SKM-1 treated with dmso at 0.1 percent for 144 hours (cell line): Measurements from ENCODE around the gene CDHR3.

Experiments
- DNase-seq: peaks from one replicate; lab custom pipeline; 2025; ENCODE audit not compliant: unreplicated experiment; lab: John Stamatoyannopoulos, UW

Gene CDHR3

DNA sequence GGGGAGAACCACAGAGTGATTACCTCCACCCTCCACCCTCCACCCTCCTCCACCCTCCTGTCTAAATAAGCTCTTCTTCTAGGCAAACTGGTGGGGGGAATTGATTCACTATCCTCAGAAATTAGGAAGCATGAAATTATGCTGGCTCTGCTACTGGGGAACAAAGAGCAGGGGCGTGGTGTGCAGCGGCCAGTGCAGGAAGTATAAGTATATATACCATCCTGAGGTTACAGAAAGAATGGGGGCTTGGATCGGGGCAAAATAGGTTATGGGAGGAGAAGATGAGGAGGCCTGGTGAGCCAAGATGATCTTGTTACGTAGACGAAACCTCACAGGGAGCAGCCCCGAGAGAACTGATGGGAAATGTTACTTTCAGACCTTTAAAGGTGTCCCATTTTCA lies 100.0 kb downstream of the CDHR3 start:
- no peak for DNase-seq

DNA sequence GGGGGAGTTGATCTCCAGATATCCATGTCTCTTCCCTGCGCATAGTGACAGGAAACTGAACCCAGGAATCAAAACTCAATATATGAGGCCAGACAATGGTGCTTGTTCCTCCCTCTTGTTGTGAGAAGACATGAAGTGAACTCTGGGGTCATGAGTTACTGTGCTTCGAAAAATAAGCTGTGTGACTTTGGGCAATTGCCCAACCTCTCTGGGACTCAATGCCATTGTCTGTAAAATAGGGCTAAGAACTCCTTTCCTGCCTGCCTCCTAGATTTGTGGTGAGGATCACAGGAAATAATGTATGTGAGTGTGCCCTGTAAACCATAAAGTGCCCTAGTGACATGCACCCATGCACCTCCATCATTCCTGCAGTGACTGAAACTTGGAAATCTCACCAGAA lies 100.6 kb downstream of the CDHR3 start:
- DNase-seq, result no peak

DNA sequence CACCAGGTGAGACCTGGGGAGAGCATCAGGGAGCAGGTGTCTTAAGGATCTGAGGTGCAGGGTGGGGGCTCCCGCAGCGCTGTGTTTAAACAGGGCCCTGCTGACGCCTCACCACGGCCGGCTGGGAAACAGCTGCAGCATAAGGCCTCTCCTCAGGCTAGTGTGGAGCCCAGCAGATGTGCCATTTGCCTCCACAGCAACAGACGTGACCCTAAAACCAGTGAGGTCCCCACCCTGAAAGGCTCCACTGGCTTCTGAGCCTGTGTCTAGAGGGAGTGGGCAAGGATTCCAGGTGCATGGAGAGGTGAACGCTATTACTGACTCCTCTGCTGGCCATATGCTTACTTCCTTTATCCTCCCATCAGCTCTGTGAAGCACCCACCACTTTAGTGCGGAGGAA lies 101.3 kb downstream of the CDHR3 start:
- no peak for DNase-seq

DNA sequence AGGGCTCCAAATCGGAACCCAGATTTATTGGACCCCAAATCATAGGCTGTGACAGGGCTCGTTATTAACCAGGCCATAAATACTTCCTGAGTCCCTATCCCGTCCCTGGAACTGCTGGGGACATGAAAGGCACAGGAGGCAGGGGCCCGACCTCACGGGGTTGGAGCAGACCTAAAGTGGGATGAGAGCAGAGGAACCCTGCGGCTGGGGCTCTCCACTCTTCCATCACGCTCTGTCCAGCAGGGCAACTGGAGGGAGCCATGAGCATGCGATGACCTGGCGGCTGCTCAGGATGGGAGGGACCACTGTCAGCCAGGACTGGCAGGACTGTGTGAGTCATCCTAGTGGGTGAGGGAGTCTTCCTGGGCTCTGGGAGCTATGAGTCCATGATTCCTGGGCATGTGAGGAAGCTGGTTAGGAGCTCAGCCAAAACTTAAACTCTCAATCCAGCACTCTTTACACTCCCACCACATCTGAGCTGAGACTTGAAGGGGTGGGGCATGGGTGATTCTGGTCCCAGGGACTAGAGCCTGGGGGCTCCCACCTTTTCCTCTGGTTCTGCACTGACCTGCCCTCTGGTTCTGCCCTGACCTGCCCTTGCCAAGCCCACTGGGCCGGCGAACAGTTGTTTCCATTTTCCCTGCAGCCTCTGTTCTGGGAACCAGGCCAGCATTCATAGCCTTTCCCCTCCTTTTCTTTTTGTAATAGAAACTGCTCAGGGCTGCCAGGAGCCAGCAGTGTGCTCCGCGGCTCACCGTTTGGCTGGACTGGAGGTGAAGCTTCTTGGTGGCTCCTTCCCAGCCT lies 101.9 kb downstream of the CDHR3 start:
- DNase-seq, result no peak

DNA sequence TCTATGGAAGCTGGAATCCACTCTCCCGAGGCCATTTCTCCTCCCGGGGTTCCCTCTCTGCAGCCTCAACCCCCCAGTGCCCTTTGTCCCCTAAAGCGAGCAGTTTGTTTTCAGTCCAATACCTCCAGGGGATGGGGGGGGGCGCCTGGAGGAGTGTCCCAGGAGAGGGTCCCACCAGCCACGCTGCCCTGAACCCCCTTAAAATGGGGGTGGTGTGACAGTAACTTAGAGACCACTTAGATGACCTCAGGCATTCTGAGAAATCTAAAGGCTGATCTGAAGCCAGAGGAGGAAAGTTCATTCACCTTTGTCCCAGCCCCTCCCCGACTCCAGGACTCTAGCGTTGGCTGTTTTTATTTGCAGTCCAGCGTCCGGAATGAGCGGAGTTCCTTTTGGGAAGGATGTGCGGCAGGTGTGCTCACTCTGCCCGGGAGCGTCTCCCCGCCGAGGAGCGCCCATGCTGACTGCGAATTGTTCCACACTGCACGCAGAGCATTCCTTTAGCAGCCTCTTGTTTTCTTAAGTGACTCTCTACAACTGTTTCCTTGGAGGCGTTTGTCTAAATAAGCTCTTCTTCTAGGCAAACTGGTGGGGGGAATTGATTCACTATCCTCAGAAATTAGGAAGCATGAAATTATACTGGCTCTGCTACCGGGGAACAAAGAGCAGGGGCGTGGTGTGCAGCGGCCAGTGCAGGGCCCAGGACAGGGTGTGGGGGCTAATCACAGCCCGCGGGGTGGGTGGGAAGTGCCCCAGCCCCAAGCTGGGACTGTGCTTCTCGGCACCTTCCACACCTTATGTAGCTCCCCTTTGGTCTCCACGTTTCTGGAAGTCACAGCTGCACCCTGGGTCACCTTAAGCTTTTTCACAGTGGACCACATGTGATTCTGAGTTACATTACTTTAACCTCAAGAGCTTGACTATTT lies 102.8 kb downstream of the CDHR3 start:
- no peak for DNase-seq

DNA sequence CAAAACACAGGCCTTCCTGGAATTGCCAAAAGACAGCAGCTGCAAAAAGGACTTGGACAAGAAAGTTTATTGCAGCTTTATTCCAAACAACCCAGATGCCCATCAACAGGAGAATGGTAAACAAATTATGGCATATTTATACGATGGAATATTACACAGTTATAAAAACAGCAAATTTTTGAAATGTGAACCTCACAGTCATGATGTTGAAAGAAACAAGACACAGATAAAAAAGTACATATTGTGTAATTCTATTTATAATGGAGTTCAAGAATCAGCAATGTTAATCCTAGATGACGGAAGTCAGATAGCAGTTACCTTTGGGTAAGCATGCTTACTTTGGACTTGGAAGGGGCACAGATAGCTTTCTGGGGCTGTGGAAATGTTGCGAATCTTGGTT lies 104.6 kb downstream of the CDHR3 start:
- no peak for DNase-seq

DNA sequence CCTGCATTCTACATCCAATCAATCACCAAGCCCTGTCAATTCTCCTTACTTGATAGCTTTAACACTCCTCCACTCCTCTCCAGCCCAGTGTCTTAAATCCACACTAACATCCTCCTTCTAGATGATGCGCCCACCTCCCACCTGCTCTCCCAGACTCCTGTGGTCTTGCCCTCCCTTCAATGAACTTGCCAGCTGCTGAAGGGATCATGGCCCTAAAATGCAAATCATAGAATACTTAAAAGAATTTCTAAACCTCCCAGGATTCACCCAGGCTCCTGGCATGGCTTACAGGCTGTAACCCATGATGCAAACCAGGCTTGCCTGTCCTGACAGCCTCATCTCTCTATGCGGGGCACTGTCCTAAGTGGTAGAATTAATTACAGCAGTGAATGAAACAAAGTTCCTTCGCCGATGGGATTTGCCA lies 105.5 kb downstream of the CDHR3 start:
- DNase-seq, result no peak

DNA sequence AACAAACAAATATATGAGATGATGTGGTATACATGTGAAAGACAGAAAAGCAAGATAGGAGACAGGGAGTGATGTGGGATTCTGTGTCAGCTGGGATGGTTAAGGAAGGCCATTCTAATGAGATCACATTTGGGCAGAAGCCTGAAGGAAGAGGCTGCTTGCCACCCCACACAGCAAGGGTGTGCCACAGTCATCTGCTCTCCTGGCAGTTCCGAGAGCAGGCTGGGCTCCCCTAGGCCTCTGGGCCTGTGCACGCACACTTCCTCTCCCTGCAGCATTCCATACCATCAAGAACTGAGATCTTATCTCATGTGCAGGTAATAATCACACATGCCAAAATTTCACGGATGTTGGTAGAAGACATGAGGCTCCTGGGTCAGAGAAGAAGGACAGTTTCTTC lies 105.9 kb downstream of the CDHR3 start:
- no peak for DNase-seq

DNA sequence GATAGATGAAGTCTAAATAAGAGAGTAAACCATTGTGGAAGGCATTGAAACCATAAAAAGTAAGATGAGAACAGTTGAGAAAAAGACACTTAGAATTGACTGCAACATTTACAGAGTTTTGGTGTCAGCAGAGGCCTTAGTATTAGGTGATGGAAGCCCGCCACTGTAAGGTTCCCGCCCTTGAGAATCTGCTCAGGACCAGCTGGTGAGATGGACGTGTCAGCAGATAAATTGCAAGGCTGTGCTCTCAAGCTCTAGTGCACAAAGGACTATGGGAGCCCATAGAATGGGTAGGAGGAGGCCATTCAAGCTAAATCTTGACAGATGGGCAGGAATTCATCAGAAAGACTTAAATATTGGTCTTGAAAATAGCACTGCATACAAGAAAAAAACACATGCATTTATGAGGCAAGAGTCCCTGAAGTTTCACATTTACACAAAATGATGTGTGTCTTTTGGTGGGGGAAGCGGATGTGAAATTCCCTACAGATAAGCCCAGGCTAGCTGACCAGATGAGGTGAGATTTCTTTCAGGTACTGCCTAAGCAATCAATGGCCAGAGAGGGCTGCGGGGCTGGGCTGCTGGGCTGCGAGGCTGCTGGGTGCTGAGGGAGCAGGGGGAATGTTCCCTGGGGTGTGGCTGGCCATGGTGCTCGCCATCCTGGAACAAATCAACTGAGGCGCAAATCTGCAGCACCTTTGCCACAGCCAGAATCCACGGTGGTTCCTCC lies 106.6 kb downstream of the CDHR3 start:
- DNase-seq, result no peak

DNA sequence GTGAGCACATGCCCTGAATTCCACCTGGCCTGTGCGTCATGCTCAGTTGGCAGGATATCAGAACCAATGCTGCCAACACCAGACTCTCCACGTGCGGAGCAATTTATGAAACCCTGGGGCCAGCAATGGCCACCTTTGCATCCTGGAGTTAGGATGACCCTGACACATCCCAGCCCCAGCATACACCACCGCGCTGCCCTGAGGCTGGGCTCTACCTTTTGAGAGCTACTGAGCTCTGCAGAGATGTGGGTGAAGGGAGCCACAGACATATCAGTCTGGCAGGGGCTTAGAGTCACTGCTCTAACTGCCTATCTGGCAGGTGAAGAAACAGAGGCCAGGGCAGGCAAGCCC lies 107.1 kb downstream of the CDHR3 start:
- no peak for DNase-seq

DNA sequence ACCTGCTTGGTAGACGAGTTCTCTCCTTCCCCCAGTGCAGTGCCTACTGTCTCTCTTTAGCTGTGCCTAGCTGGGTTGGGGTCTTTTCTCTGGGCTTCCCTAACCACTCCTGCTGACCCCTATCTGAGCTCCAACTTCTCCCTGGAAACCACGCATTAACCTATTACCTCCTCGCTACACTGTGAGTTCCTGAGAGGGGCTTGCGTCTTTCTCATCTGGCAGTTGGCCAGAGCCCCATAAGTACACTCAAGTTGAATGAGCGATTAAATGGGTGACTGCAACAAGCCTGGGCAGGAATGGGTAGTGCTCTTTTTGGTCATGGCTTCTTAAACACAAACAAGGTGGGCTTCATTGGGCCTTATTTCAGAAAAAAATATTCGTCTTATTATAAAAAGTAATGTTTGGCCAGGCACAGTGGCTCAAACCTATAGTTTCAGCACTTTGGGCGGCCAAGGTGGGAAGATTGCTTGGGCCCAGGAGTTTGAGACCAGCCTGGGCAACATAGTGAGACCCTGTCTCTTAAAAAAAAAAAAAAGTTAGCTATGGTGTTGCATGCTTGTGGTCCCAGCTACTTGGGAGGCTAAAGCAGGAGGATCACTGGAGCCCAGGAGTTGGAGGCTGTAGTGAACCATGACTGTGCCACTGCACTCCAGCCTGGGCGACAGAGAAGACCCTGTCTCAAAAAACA lies 107.6 kb downstream of the CDHR3 start:
- no peak for DNase-seq

DNA sequence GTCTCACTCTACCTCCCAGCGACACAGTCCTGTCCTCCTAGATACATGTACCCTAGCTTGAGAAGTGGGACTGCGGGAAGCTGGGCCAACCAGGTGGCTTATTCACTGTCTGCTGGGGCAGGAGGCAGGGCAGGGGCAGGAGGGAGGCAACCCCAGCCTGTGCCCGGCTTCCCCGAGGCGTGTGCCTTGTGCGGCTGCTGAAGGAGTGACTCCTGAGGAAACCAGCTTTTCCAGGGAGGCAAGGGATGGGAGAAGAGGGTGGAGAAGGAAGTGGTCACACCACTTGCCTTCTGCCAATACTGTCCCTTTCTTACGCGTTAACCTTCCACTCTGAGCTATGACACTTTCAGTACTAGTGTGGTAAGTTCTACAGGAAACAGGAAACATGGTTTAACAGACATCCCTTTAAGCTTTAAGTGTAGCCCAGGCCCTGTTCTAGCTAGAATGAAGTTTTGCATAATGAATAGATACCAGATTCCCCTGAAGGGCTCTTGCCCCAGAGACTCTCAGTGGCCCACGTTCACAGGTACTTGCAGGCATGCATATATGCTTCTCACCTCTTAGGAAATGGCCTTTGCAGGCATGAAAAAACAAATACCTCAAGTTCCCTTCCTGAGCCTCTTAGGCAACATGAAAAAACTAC lies 108.4 kb downstream of the CDHR3 start:
- DNase-seq, result peak; percentile 91

DNA sequence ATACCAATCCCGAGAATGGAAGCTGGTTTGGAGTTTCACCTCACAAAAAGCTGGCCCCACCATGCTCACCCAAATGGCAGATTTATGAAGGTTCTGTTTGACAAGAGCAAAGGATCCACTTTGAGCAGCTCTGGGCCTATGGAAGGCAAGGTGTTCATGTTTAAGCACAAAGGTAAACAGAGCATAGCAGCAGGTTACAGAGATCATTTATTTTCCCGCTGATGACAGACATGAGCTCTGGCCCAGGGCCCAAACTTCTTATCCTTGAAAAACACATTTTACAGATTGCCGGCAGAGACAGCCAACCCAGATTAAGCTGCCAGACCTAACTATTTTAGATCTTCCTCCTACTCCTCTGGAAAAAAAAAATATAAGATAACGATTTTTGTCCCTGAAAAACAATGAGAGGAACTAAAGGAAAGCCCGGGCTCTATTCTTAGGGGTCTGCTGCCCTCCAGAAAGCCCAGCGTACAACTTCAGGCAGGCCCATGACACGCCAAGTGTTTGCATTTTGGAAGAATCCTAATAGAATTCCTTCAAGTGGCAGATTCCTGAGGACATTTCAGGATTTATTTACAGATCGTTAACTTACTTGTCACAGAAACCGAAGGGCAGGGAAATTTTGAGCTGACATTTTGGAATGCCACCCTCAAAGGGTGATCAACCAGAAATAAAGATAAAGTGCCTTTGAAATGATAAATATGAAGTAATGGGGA lies 109.1 kb downstream of the CDHR3 start:
- DNase-seq, result no peak

DNA sequence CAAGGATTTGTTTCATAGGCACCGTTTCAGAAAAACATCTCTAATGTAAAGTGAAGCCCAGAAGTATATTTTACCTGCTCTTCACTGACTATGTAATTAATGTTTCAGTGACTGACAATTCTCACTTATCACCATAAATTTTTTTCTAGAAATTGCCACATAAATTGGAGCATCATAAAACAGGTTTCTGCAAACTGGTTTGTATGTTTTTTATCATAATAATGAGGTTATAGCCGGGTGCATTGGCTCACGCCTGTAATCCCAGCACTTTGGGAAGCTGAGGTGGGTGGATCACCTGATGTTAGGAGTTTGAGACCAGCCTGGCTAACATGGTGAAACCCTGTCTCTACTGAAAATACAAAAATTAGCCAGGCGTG lies 109.6 kb downstream of the CDHR3 start:
- no peak for DNase-seq

DNA sequence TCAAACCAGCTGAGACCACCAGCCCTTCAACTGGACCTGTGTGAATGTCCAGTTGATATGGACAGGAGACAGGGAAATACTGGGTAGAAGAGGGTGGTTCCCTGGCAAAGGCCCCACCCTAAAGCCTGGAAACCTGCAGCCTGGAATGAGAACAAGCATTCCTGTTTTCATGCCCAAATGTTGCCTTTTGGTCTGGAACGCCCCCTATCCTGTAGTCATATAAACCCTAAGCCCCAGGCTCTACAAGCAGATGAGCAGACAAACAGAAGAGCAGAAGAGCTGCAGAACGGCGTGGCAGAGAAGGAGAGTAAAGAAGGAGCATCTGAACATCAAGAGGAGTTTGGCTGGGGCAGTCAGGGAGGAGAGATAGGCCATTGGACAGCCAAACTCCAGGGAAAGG lies 110.6 kb downstream of the CDHR3 start:
- DNase-seq, result no peak

DNA sequence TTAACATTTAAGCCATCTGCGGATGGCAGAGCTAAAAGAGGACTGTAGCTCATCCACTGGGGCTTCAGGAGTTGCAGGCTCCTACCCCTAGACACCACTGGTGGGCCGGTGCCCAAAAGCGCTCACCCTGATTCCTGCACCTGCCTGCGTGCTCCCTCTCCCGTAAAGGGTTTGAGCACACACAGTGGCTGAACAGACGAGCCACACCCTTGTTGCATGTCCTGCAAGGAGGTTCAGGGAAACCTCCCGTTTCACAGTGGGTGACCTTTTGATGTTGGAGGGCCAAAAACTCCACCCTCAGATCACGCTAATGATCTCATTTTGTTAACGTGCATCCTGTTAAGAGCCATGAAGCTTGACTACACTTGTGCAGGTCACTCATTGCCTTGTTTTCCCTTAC lies 111.2 kb downstream of the CDHR3 start:
- DNase-seq, result no peak

DNA sequence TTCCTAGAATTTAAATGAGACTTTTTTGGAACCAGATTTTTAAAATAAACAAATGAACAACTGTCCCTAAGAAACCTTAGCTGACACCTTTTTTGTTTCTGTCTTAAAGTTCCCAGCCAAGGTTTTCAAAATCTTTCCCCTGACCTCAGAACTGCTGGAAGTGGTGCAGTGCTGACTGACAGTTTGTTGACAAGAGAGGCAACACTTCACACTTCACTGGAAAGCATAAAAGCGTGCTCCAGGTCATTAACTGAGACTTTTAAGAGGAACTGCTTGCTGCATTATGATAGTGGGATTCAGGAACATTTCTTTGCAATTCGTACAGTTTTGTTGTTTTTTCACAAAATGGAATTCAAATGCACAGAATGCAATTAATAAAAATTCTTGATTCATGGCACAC lies 112.9 kb downstream of the CDHR3 start:
- DNase-seq, result no peak

DNA sequence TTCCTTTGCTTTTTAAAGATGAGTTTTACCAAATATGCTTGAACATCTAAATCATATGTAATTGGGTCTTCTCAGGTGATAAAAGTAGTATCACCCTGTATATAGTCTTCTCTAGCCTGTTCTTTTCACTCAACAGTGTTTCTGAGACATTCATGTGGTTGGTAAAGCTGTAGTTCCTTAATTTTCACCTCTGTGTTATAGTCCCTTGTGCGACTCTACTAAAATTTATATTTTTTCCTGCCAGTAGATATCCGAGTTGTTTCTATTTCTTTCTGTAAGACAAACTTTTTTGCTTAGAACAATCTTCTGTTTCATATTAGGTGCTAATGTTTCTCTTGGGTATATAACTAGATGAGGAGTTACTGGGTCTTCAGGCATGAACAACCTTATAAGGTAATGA lies 113.5 kb downstream of the CDHR3 start:
- DNase-seq, result no peak

DNA sequence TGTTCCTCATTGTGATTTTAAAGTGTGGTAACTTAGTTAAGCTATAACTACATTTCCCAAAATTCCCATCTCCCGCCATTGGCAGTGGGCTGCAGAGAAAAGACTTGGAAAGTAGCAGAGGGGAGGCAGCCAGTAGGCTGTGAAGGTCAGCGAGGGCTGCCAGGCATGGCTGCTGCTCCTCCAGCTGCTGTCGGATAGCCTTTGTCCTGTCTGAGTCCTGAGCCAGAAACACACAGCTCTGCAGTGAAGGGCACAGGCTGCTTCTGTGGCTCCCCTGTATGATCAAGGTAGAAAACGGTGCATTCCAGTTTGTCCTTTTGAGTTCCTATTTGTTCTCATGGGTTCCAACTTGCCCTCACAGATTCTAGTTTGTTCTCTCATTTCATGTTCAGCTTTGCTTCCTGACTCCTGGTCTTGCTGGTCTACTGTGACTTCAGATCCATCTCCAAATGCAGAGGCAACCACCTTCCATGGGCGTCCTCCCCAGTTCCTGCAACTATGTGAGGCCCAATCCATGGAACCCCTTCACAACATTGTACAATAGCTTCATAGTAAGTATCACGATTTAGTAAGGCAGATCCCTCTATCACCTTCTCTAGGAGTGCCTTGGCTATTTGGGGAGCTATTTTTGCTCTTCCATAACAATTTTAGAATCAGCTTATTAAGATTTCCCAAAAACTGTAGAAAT lies 117.4 kb downstream of the CDHR3 start:
- no peak for DNase-seq
